Hypothalamus (tissue), 51 donors: Measurements from ENCODE around the gene CDC42SE1.
"Not testable (repeated sequence)": the region's sequence is repeated elsewhere in the genome, so short reads cannot be mapped to it uniquely, and the experiment has no call there.

Source experiments
- DNase-seq, 51 donors: peaks; one replicate each; lab custom pipeline; 2025; lab: John Stamatoyannopoulos, UW

CDC42SE1 gene, protein sequence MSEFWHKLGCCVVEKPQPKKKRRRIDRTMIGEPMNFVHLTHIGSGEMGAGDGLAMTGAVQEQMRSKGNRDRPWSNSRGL

DNA sequence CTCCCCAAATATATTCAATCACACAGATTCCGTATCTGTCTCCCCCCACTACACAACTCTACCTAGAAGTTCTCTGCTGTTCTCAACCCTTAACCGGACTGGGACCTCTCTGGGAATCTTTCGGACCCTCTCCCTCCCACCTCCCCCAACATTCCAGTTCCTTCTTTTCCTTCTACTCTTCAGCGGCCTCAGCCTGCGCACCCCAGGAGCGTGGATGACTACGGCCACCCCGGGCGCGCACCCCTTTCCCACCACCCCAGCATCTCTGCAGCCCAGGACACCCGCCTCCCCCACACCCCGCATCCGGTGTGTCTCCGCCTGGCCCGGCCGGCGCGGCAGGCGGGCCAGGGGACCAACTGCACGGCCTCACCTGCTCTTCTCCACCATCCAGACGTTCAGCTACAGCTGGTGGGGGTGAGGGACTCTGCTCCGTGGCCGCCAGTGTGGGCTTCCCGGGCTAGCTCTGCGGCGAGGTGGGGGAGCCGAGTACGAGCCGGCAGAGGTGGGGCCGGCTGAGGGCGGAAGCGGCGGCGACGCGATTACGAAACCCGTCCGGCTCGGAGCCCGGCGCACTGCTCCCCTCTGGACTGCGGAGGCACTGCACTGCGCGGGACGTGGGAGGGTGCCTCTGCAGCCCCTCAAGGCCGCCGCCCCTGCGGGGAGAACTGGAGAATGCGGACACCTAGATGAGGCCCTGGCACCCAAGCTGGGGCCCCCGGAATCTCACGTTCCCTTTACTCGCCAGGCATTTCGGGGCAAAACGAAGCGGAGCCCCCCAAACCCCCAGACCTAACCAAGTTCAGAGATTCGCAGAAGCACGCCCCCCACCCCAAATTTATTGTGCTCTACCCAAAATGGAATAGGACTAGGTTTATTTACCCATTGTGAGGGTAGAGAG, at the start of gene CDC42SE1:
TSS of gene CDC42SE1 (minus strand) at position 514 of the 898 bp plus-strand sequence. CDS start 3,892 bp downstream, outside the sequence.
- DNase-seq = peak in 50 of 51 donors; percentile 20 to 92 (median 68)

DNA sequence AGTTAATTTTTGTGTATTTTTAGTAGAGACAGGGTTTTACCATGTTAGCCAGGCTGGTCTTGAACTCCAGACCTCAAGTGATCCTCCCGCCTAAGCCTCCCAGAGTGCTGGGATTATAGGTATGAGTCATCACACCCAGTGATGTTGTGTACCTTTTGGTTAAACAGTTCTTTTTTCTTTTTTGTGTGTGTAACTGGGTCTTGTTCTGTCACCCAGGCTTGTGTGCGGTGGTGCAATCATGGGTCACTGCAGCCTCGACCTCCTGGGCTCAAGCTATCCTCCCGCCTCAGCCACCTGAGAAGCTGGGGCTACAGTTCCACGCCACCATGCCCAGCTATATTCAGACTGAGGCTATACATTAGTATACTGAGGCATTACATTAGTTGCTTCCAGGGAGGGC, 48.9 kb upstream of the CDC42SE1 start:
- DNase-seq = no peak

DNA sequence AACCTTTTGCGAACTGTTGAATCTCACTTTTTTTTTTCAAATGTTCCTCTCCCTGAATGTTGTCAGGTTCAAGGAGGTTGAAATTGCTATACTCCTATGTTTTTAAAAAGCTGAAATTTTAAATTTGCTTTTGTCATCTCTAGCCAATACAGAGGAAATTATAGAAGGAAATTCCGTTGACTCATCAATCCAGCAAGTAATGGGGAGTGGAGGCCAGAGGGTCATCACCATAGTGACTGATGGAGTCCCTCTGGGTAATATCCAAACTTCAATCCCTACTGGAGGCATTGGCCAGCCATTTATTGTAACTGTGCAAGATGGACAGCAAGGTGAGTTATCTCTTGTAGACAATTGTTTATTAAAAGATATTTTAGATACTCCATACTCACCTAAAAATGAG, 47.5 kb upstream of the CDC42SE1 start:
- DNase-seq = no peak

DNA sequence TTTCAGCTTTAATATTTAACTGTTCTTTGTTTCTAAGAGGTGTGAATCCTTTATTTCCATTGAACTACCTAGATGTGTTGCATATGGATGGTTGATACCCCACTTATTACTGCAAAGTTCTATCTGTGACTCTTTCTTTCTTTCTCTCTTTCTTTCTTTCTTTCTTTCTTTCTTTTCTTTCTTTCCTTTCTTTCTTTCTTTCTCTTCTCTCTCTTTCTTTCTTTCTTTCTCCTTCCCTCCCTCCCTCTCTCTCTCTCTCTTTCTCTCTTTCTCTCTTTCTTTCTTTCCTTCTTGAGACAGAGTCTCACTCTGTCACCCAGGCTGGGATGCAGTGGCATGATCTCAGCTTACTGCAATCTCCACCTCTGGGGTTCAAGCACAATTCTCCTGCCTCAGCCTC, 45.2 kb upstream of the CDC42SE1 start:
- DNase-seq = no peak

DNA sequence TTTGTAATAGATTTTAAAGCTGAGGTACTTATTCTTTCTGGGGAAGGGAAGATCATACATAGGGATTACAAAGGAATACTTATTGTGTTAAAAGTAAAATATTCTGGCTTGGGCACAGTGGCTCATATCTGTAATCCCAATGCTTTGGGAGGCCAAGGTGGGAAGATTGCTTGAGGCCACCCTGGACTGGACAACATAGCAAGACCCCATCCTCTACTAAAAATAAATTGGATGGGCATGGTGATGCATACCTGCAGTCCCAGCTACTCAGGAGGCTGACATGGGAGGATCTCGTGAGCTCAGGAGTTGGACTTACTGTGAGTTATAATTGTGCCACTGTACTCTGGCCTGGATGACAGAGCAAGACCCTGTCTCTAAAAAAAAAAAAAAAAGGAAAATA, 38.7 kb upstream of the CDC42SE1 start:
- DNase-seq = no peak

DNA sequence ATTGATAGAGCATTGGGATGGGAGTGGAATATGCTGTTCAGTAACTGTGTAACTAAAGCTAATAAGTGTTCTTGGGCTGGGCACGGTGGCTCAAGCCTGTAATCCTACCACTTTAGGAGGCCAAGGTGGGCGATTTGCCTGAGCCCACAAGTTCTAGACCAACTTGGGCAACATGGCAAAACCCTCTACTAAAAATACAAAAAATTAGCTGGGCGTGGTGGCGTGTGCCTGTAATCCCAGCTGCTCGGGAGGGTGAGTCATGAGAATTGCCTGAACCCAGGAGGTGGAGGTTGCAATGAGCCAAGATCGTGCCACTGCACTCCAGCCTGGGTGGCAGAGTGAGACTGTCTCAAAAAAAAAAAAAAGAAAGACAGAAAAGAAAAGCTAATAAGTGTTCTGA, 38.0 kb upstream of the CDC42SE1 start:
- DNase-seq = not testable (repeated sequence)

DNA sequence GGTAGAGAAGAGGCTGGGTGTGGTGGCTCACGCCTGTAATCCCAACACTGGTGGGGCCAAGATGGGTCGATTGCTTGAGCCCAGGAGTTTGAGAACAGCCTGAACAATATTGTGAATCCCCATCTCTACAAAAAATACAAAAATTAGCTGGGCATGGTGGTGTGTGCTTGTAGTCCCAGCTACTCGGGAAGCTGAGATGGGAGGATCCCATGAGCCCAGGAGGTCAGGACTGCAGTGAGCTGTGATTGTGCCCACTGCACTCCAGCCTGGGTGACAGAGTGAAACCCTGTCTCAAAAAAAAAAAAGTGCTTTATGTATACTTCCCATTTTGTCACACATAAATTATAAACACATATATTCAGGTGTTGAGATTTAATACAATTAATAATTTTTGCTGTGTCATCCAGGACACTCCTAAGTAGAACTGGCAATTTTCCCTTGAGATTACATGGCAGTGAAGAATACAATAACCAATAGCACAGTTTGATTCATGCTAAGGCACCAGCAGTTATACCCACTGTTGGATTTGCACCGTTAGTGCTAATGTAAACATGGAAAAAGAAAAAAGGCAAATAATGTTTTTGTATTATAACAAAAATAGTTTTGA, 26.6 kb upstream of the CDC42SE1 start:
- no peak for DNase-seq

DNA sequence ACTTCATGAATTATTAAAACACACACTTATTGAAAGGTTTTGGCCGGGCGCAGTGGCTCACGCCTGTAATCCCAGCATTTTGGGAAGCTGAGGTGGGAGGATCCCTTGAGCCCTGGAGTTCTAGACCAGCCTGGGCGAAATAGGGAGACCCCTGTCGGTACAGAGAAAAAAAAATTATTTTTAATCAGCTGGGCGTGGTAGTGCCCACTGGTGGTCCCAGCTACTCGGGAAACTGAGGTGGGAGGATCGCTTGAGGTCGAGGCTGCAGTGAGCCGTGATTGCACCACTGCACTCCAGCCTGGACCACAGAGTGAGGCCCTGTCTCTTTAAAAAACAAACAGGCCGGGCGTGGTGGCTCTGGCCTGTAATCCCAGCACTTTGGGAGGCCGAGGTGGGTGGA, 12.8 kb upstream of the CDC42SE1 start:
- DNase-seq = no peak

DNA sequence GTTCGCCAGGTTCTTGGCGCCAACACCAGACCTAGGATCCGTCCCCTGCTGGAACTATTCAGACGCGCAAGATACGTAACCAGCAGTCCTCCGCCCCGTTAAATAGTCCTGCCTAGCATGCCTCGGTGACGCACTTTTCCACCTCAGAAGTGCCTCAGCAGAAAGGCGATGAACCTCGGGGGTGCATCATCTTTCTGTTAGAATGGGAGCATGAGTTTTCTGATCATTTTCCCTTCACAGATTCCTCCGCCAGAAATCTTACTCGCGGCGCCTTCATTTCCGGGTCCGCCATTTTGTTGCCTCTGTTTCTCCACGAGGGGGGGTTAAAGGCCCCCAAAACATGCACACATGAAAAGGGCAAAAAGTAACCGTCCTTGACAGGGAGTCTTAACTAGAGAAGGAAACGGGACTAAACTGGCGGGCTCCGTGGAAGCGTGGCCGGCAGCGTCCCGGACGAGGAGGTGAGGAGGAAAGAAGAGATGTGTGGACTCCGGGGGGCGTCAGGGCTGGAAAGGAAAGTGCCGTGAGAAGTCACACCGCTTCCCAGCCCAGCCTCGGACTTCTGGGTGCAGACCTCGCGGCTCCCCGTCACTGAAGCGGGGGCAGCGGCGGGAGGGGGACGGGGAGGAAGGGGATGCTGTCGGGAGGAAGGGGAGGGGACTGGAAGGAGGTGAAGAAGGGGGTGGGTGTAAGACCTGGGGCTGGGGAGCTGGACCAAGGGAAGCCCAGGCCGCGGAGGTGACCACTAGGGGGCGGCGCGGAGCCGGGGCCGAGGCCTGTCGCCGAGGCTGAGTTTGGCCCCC, 11.3 kb upstream of the CDC42SE1 start, which contains the start of gene GABPB2:
TSS of gene GABPB2 (plus strand) at position 288 of the 803 bp plus-strand sequence. CDS start 17,429 bp downstream, outside the sequence.
- DNase-seq = peak; percentile 60 to 96 (median 86)

DNA sequence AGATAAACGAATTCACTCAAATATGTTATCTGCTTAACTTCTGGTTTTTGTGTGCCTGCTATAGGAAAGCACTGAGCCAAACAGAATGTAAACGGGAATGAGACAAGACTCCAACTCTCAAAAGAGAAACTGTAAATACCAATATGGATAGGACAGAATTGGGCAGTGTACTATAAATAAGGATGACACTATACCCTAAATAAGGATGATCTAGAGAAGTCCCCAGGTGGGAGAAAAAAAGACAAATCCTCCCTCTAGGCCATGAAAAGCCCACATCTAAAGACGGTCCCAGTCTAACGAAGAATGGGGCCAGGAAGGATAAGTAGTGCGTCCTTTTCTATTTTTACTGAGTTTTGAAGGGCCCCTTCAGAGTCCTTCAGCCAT, 9.7 kb upstream of the CDC42SE1 start:
- no peak for DNase-seq

DNA sequence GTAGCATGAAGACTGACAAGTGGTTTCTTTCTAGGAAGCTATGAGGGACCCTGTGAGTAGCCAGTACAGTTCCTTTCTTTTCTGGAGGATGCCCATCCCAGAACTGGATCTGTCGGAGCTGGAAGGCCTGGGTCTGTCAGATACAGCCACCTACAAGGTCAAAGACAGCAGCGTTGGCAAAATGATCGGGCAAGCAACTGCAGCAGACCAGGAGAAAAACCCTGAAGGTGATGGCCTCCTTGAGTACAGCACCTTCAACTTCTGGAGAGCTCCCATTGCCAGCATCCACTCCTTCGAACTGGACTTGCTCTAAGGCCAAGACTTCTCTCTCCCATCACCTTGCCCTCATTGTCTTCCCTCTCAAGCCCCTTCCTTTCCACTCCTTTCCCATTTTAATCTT, 7.8 kb upstream of the CDC42SE1 start:
- no peak for DNase-seq

DNA sequence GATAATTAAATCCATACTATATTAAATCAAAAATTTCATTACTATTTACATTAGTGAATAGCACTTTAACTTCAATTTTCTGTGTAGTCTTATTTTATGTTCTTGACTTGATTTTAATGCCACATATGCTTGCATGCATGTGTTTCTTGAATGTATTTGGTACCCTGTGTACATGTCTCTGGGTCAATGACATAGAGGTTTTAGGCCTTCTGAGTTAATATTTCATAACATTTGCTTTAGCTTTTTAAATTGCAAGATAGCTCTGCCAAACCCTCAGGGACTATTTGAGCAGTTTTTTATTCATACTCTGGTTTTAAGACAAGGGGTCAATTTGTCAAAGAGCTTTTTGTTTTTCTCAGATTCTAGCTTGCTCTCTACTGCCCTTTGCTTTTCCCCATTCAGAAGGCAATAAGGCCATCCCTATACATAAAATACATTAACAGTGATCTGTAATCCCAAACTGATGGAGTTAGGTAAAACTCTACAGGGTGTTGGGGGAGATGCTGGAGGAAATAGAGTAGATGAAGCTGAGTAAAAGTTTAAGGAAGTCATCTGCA, 5.7 kb upstream of the CDC42SE1 start:
- no peak for DNase-seq

DNA sequence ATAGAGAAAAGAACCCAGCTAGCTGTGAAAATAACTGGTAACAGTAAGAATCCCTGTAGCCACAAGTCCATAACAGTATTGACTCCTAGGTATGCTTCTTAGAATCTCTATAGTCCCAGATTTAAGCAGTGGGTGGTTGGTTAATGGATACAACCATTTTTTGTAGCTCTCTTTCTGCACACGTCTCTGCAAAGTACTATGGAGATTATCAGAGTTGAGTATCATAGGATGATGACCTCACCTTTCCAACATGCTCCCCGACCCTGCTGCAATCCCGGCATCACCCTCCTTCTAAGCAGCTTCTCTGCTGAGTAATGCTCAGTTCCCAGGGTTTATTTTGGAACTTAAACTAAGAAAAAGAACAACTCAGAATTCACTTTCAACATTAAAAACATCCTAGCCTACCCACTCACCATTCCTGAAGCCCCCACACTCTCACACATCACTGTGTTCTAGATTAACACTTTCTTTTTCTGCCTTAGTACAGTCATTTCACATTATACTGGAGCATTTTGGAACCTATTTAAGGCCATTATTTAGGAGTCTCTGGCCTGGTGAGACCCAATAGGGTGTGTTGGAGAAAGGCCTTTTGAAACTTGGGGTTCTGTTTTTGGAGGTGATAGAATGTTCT, 3.4 kb upstream of the CDC42SE1 start:
- DNase-seq = peak in 1 of 51 donors; percentile 16

DNA sequence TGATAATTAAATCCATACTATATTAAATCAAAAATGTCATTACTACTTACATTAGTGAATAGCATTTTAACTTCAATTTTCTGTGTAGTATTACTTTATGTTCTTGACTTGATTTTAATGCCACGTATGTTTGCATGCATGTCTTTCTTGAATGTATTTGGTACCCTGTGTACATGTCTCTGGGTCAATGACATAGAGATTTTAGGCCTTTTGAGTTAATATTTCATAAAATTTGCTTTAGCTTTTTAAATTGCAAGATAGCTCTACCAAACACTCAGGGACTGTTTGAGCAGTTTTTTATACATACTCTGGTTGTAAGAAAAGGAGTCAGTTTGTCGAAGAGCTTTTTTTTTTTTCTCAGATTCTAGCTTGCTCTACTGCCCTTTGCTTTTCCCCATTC, 2.3 kb upstream of the CDC42SE1 start:
- DNase-seq = no peak

DNA sequence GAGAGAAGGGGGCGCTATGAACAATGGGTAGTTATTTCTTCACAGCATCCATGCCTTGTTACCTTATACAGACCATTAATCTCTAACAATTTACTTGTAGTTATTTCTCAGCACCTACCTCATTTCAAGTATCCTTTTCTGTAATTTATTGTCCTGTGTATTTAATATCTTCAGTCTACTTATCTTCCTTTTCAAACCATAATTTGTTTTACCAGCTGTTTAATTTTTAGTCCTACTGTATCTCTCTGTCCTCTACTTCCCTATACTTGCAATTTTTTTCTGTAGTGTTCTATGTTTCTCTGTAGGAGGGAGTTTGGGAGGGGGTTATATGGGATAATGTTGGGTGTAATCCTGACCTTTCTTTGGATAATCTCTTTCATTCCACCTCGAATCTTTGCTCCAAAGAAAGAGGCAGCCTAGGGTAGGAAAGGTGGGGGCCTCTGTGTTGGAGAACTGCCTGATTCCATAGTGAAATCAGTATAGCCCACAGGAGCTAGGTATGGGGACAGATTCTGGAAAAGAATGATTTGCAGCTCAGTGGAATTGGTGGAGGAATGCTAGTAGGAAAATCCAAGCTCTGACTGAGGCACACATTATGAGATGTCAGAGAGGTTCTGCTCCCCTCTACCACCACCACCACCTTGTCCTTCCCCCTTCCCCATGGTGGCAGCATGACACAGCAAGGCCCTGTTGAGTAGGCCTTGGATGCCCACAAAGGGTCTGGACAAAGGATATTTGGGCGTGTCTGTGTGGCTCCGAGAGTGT, 1.4 kb upstream of the CDC42SE1 start:
- peak in 8 of 51 donors; percentile 4 to 40 (median 12) for DNase-seq

DNA sequence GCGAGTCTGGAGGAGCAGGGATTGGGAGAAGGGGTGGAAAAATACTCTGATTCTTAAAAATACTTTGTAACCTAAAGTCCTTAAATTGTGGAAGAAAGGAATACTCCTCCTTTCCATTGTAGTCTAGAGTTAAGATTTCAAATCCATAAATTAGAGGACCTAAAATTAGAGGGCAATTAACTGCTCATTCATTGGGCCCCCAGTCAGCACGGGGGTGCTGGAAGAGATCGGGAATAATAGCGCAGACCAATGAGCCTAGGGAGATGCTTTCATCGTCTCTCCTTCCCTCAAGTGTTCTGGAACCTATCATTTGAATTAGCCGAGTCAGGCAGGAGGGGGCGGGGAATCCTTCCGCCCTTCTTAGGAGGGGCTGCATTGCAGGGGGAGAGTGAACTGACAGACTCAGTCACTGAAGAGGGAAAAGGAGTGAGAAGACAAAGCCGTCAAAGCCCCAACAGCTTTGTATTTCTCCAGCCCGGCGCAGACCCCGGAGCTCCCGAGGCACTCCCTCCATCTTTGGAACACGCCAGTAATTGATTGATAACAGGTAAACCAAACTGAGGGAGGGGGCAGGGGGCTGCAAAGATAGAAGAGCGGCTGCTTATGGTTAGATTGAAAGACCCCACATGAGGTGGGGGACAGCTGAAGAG, 710 bp upstream of the CDC42SE1 start, which contains the start of gene MLLT11:
TSS of gene MLLT11 (plus strand) at position 391 of the 650 bp plus-strand sequence. CDS start 6,828 bp downstream, outside the sequence.
- DNase-seq = peak in 46 of 51 donors; percentile 10 to 79 (median 46)

DNA sequence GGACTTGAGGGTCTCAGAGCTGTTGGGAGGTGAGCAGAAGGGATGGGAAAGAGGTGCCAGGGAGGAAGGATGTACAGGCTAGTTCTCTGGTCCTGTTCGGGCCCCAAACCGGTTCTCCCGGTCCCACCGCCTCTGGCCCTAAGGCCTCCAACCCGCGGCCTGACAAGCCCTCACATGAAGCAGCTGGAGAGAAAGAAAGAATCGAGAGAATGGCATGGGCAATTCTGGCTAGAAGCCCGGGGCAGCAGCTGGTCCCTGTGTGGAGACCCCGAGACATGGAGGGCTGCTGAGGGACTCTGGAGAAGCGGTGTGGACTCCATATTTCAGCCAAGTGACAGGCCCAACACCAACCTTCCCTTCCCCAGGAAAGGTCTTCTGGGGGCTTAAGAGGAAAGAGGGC, 730 bp downstream of the CDC42SE1 start:
- peak in 25 of 51 donors; percentile 6 to 57 (median 21) for DNase-seq

DNA sequence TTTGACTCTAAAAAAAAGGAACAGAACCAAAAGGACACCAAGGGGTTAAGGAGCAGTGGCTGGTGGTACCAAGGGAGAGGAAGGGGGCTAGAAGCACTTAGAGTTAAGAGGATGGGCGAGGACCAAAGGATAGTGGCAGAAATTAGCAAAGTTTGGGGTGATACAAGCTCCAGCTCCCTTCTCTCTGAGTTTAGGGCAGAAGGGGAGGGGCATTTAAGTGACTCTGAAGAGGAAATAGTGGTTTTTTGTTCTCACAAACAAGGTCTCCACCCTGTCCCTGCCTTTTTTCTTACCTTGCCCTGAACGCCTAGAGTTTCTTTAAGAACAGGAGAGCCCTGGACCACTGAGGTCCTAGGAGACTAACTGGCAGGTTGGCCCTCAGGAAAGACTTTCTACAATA, 3.3 kb downstream of the CDC42SE1 start:
- no peak for DNase-seq

DNA sequence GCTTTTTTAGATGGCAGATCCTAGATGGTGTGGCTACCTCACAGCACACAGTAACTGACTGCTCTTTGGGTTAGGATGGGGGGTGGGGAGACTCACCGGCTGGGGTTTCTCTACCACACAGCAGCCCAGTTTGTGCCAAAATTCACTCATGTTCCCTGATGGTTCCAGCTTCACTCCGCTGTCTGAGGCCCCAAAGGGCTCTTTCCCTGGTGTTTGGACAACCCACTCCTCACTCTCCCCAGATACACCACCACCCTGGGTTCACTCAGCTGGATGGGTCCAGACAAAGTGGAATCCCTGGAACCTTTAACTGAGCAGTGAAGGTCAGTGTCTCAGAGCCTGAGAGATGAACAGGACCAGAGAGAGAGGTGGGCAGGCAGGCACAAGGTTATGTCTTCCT, 3.8 kb downstream of the CDC42SE1 start:
- no peak for DNase-seq
